ENCODE data around the gene HOXC10.

DNA sequence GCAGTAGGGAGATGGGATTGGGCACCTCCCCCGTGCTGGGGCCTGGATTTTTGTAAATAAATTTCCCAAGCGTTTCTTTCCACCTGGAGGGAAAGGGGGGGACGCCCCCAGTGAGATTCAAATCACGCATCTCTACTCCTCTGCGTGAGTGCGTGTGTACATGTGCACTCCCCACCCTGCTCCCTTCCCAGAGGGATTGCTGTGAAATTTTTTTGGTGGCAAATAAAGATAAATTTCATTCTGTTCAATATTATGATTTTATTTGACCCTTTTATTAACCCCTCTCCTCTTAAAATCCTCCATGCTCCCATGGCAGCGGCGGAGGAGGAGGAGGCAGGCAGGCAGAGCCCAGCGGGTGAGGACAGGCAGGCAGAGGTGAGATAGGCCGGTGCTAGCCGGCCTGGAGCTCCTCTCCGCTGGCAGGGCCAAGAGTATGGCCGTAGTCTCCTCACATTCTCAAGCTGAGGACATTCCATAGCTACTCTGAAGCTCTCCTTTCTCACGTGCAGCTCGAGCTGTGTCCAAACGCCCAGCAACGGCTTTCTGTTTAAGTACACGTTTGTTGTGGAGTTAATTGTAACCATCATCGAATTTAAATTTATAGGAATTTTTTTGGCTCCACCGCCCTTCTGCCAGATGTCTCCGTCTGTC, 8.6 kb upstream of the HOXC10 start:
- TF ChIP-seq, protein P1, sequence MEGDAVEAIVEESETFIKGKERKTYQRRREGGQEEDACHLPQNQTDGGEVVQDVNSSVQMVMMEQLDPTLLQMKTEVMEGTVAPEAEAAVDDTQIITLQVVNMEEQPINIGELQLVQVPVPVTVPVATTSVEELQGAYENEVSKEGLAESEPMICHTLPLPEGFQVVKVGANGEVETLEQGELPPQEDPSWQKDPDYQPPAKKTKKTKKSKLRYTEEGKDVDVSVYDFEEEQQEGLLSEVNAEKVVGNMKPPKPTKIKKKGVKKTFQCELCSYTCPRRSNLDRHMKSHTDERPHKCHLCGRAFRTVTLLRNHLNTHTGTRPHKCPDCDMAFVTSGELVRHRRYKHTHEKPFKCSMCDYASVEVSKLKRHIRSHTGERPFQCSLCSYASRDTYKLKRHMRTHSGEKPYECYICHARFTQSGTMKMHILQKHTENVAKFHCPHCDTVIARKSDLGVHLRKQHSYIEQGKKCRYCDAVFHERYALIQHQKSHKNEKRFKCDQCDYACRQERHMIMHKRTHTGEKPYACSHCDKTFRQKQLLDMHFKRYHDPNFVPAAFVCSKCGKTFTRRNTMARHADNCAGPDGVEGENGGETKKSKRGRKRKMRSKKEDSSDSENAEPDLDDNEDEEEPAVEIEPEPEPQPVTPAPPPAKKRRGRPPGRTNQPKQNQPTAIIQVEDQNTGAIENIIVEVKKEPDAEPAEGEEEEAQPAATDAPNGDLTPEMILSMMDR (IDR thresholded peaks at IDR 0.05; ENCODE audit: low read depth, low read length) = no peak
- TF ChIP-seq EZH2phosphoT487 (IDR thresholded peaks at IDR 0.05; ENCODE audit: low read depth) = no peak
